MM.1S (cell line): Measurements from ENCODE around the gene DLL4.

Experiments
- EZH2 ChIP-seq: fragments of 300-600 bp; sonication (generic); optimal IDR thresholded peaks from 2 replicates; pipeline ENCODE3; 2017; ENCODE audit warnings: low read depth, mild to moderate bottlenecking, antibody characterized with exemption, low read length, mixed read lengths
- TF ChIP-seq, protein P1 (sequence below): fragments of 300-600 bp; sonication (generic); IDR thresholded peaks from 2 replicates; pipeline ENCODE4 v1.5.1; 2016; ENCODE audit warnings: antibody characterized with exemption, low read length, mixed read lengths

GRCh38 chr15:40927495-40927872 is 1.7 kb upstream of the DLL4 start:
- TF ChIP-seq, protein P1, sequence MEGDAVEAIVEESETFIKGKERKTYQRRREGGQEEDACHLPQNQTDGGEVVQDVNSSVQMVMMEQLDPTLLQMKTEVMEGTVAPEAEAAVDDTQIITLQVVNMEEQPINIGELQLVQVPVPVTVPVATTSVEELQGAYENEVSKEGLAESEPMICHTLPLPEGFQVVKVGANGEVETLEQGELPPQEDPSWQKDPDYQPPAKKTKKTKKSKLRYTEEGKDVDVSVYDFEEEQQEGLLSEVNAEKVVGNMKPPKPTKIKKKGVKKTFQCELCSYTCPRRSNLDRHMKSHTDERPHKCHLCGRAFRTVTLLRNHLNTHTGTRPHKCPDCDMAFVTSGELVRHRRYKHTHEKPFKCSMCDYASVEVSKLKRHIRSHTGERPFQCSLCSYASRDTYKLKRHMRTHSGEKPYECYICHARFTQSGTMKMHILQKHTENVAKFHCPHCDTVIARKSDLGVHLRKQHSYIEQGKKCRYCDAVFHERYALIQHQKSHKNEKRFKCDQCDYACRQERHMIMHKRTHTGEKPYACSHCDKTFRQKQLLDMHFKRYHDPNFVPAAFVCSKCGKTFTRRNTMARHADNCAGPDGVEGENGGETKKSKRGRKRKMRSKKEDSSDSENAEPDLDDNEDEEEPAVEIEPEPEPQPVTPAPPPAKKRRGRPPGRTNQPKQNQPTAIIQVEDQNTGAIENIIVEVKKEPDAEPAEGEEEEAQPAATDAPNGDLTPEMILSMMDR, result no peak
- no peak for TF ChIP-seq EZH2
